Measurements from ENCODE around the gene PIWIL4.

GRCh38 chr11:94546162-94546470 lies 21.1 kb upstream of the PIWIL4 start:
- TF ChIP-seq CTCF (IDR thresholded peaks at IDR 0.05) (no peak), POLR2A (IDR thresholded peaks at IDR 0.05) (no peak)
